Measurements from ENCODE around the gene THY1.

THY1 gene

GRCh38 chr11:119369132-119369925, 53.6 kb downstream of the THY1 start:
- DNase-seq (ENCODE audit: low spot score), result no peak

- no peak for DNase-seq (ENCODE audit: low spot score)
Observed at GRCh38 chr11:119368121-119369034, 54.6 kb downstream of the THY1 start.

- DNase-seq (ENCODE audit: low spot score), result no peak
Observed at GRCh38 chr11:119367661-119368120, 55.3 kb downstream of the THY1 start.

Measured in CD4-positive, alpha-beta T cell treated with Interleukin-2 at 100 ng/mL for 4 hours (primary cell).